Left ventricle myocardium inferior (tissue), 1 donor: Measurements from ENCODE around the gene RPN2. TPM values are rescaled to one million over a fixed set of nuclear protein-coding genes. Genes with fewer than 3 reads are reported as not detected.

Source experiments
- DNase-seq: peaks from one replicate; pipeline ENCODE4 v3.0.0-alpha.2; 2020
- H3K27ac ChIP-seq: fragments of 200-600 bp; replicated peaks from 2 replicates; pipeline ENCODE4 v1.8.0; 2021
- H3K27me3 ChIP-seq: fragments of 200-600 bp; 2 replicates; pipeline ENCODE4 v1.8.0; 2021; ENCODE audit warnings: low read depth
- H3K36me3 ChIP-seq: fragments of 200-600 bp; 2 replicates; pipeline ENCODE4 v1.8.0; 2021
- H3K4me1 ChIP-seq: fragments of 200-600 bp; 2 replicates; pipeline ENCODE4 v1.8.0; 2021
- H3K4me3 ChIP-seq: fragments of 200-600 bp; 2 replicates; pipeline ENCODE4 v1.8.0; 2021; ENCODE audit warnings: mild to moderate bottlenecking, moderate library complexity
- H3K9me3 ChIP-seq: fragments of 200-600 bp; replicated peaks from 2 replicates; pipeline ENCODE4 v1.8.0; 2021
- CTCF ChIP-seq: fragments of 200-600 bp; IDR thresholded peaks from 2 replicates; pipeline ENCODE4 v1.8.0; 2021; ENCODE audit warnings: antibody characterized with exemption, mild to moderate bottlenecking, borderline replicate concordance
- intact Hi-C: fragments of 100-400 bp; cut with micrococcal nuclease; formaldehyde crosslinking; loops from one replicate; pipeline ENCODE4 v1.11.0; 2022
- total RNA-seq: library from RNA; stranded (reverse); fragmentation: NEBNext Ultra II Directional; extraction: Animal tissue kit (Norgen Biotek cat#: 25700); gene quantifications from one replicate; pipeline ENCODE4 v1.2.1, GENCODE V29; 2021
- donor health status: DM: no; HTN: yes; CAD: no; lungs with severe emphysema.

RPN2 gene
- total RNA-seq, 1 donor from 2014 or later: 81.4 TPM

GRCh38 chr20:37218976-37219375, 39.8 kb downstream of the RPN2 start:
- intact Hi-C loops: no loop called here
- H3K9me3 ChIP-seq: no peaks in the 10 kb centered on the region
- H3K27me3 ChIP-seq: no peaks in the 10 kb centered on the region
- H3K27ac ChIP-seq: no peak overlapping the region
- TF ChIP-seq CTCF: no peak
- peaks cover 62% of the 10 kb centered on the region for H3K36me3 ChIP-seq
- H3K4me1 ChIP-seq: peaks cover 11% of the 10 kb centered on the region
- DNase-seq: no peak
- no peak overlapping the region for H3K4me3 ChIP-seq

GRCh38 chr20:37219751-37220668, 40.9 kb downstream of the RPN2 start:
- peaks cover 19% of the 10 kb centered on the region for H3K4me1 ChIP-seq
- H3K9me3 ChIP-seq: no peaks in the 10 kb centered on the region
- no peaks in the 10 kb centered on the region for H3K27me3 ChIP-seq
- no peak for TF ChIP-seq CTCF
- no peak overlapping the region for H3K4me3 ChIP-seq
- intact Hi-C loops: no loop called here
- no peak overlapping the region for H3K27ac ChIP-seq
- DNase-seq: no peak
- peaks cover 61% of the 10 kb centered on the region for H3K36me3 ChIP-seq

GRCh38 chr20:37220731-37221130, 41.6 kb downstream of the RPN2 start:
- DNase-seq: no peak
- intact Hi-C loops: no loop called here
- no peak for TF ChIP-seq CTCF
- no peak overlapping the region for H3K4me3 ChIP-seq
- peaks cover 61% of the 10 kb centered on the region for H3K36me3 ChIP-seq
- H3K9me3 ChIP-seq: no peaks in the 10 kb centered on the region
- H3K27ac ChIP-seq: no peak overlapping the region
- H3K4me1 ChIP-seq: peaks cover 27% of the 10 kb centered on the region
- H3K27me3 ChIP-seq: no peaks in the 10 kb centered on the region

GRCh38 chr20:37222086-37222485, 43.0 kb downstream of the RPN2 start:
- no peaks in the 10 kb centered on the region for H3K9me3 ChIP-seq
- H3K27ac ChIP-seq: no peak overlapping the region
- no peaks in the 10 kb centered on the region for H3K27me3 ChIP-seq
- DNase-seq: no peak
- no peak overlapping the region for H3K4me3 ChIP-seq
- peaks cover 61% of the 10 kb centered on the region for H3K36me3 ChIP-seq
- no peak for TF ChIP-seq CTCF
- H3K4me1 ChIP-seq: peaks cover 37% of the 10 kb centered on the region
- intact Hi-C loops: no loop called here

- intact Hi-C loops: no loop called here
Observed at GRCh38 chr20:37223053-37223452, 43.9 kb downstream of the RPN2 start.

More at GRCh38 chr20:37223053-37223452, 43.9 kb downstream of the RPN2 start:
- H3K9me3 ChIP-seq: no peaks in the 10 kb centered on the region
- no peak overlapping the region for H3K27ac ChIP-seq
- H3K4me3 ChIP-seq: no peak overlapping the region
- no peak for DNase-seq
- peaks cover 62% of the 10 kb centered on the region for H3K36me3 ChIP-seq
- H3K4me1 ChIP-seq: peaks cover 47% of the 10 kb centered on the region
- no peak for TF ChIP-seq CTCF
- H3K27me3 ChIP-seq: no peaks in the 10 kb centered on the region
